SHP77 treated with DMSO at 0.1 percent for 48 hours (cell line): Measurements from ENCODE around the gene TPCN1.

Experiments used
- DNase-seq: peaks from one replicate; lab custom pipeline; 2025; lab: John Stamatoyannopoulos, UW

Gene TPCN1

DNA sequence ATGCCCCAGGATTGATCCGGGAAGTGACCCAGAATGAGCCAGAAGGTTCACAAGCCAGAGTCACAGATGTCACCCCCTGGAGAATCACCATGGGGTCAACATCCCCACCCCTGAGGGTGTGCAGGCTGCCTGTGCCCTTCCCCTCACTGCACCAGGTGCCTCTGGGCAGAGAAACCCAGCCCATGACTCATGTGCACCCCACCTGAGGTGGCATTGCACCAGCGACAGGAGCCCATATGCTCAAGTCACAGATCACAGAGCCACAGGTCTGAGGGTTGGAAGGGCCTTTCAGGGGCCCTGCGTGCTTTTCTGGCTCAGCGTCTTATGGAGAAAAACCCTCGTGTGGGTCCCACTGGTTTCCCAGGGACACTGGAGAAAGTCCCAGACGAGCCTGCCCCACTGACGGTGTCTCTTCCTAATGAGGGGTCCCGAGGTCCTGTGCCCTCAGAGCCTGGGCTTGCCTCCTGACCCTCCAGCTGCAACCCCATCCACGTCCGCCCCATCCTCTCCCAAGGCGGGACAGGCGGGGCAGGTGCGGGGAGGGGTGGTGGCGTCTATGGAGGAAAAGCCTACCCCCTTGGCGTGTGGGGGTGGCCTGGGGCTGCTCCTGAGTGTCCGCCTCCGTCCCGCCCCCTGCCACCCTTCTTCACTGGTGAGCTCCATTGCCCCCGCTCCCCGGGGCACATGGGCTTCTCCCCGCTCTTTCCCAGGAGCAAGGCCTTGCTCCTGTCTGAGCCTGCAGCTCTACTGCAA lies 66.1 kb downstream of the TPCN1 start:
- DNase-seq = no peak

DNA sequence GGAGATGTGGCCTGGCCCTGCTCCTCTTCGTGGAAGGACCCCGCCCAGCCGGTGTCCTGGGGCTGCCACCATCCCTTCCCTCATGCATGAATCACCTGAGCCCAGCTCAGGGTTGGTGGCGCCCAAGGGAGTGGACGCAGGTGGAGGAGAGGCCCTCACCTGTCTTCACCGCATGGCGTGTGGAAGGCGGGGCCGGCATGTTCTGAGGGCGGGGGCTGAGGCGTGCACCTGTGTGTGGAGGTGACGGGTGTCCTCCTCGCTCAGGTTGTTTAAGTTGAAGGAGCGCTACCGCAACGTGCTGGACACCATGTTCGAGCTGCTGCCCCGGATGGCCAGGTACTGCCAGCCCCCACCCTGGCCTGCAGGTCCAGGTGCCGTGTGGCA lies 66.6 kb downstream of the TPCN1 start:
- DNase-seq = no peak

DNA sequence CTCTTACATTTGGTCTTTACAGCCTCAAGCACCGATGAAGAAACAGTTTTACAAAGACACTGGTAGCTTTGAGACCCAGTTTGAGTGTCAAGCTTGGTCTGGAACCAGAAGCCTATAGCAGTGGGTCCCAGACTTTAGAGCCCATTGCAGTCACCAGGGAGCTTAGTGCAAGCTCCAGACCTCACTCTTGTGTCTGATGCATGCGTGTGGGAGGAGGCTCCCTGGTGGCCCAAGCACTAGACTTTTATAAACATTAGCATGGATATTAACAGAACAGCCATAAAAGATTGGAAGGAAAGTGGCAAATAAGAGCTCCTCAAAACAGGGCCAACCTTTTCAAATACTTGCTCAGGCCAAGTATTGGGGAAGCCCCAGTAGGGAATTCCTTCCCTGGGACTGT lies 68.1 kb downstream of the TPCN1 start:
- no peak for DNase-seq

DNA sequence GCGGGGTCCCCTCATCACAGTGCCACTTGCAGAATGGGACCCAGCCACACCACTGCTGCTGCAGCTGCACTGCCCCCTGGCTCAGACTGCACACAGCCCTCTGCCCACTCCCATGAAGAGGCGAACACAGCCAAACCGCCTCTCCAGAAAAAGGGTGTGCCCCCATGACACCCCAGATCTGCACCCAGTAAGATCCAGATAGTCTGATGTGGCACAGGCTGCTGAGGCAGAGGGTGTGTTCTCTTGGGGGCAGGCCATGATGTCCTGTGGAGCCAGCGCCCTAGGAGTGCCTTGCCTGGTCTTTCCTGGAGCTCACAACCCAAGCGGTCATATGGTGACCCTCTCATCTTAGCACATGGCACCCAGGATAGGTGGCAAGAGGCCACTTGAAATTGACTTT lies 69.2 kb downstream of the TPCN1 start:
- DNase-seq = no peak

DNA sequence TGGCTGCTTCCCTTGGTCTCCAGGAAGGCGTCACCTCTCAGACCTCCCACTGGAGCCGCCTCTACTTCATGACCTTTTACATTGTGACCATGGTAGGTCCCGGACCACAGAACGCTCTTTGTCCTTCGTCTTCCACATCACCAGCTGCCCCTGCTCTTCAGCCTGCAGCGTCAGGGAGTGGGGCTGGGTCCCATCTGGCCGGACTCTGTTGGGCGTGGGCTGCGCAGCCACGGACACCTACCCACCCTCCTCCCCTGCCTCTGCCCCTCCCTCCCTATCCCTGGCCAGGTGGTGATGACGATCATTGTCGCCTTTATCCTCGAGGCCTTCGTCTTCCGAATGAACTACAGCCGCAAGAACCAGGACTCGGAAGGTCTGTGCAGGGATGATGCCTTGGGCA lies 70.3 kb downstream of the TPCN1 start:
- DNase-seq = no peak

DNA sequence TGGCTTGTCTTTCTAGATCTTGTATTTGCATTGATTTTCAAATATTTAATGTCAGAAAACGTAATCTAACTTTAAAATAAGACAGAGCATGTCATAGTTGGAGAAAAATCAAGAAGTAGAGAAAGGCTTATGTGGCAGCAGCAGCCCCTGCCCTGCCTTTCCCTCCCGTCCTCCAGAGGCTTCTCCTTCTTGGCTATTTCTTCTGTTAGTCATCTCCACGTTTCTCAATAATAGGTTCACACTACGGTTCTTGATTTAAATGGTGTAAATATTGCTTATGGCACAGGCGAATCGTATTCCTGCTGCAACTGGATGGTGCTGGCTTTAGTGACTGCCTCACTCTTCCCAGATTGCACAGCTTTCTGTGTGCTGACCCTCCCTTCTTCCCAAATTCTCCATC lies 70.8 kb downstream of the TPCN1 start:
- no peak for DNase-seq

DNA sequence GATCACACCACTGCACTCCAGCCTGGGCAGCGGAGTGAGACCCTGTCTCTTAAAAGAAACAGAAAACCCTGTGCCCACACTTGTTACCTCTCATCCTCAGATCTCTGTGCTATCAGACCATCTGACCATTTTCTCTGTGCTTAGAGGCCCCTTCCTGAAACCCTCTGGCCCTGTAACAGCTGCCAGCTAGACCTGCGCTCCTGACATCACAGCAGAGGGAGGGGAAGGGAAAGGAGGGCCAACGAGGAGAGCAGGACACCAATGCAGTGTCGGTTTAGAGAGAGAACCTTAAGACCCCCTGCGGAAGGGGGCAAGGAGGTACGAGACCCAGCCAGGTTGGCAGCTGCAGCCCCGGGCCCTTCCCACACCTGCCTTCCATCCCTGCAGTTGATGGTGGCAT lies 71.3 kb downstream of the TPCN1 start:
- no peak for DNase-seq

DNA sequence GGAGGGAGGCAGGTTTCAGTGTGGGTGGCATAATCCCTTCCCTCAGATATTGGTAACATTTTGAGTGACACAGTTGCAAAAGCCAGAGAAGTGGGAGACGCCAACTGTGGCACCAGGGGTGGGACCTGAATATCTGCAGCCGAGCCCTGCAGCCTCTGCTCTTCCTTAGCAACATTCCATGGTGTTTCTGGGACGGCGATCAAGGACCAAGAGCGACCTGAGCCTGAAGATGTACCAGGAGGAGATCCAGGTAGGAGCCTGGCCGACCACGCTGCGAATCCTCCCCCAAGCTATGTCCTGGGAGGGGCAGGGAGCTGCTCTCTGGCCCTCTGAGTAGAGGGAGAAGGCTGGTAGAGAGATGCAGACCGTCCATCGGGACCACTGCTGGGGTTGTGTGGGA lies 71.8 kb downstream of the TPCN1 start:
- no peak for DNase-seq

DNA sequence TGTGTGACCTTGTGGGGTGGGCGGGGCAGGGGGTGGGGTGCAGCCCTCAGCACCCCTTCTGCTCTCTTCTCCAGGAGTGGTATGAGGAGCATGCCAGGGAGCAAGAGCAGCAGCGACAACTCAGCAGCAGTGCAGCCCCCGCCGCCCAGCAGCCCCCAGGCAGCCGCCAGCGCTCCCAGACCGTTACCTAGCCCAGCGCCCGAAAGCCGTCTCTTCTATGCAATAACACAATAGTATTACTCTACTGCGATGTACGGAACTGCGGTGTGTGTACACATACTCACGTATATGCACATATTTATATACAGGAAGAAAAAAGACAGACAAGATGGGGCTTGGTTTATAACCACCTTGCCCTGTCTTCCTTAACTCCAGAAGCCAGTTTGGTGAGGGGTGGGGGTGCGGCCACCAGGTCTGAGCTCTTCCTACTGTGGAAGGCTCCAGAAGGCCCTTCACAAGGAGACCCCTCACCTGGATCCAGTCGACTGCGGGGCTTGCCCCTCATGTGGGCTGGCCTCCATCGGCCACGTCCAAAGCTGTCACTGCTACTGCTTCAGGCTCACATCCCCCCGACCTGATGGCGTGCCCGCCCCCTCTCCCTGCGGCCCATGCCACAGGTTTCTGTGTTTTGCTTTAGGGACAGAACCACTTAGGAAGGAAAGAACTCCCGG lies 74.8 kb downstream of the TPCN1 start:
- no peak for DNase-seq

DNA sequence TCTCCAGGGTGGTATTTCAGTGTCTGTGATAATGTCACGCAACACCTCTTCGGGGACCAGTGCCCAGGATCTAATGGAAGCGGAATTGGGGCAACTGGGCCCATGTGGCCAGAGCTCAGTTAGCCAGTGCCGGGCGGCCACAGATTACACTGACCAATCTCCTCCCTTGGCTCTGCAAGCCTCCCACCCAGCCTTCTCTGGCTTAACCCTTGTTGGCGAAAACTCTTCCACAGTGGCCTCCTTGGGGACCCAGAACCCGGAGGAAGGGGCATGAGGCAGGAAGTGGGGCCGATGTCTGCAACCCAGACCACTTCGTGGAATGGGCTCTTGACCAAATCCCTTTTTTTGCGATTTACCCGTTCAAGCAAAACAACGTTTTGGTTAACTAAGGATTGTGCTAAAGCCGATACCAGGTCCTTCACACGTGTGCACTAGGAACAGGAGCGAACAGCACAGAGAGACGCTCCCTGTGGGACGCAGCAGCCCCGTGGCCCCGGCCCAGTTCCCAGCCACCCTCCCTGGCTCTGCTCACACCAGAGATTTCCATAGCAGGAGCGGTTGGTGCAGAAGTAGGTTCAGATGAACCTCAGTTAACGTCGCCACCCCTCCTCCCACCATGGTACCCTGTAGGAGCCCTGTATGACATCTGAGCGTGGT lies 75.4 kb downstream of the TPCN1 start:
- DNase-seq = no peak

DNA sequence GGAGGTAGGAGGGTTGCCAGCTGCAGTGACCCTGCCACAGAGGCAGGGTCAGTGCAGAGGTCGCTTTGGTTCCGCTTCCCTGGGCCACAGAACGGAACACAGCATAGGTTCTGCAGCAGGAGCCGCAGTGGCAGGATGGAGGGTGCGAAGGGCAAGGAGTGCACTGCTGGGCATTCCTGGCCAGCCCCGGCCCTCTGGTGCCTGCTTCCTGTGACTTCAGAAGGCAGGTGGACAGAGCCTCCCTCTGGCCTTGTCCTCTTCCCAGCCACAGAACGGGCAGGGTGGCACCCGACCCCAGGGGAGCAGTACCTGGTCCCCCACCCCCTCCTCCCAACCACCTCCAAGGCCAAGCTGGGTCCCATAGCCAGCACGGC lies 75.9 kb downstream of the TPCN1 start:
- DNase-seq = no peak

DNA sequence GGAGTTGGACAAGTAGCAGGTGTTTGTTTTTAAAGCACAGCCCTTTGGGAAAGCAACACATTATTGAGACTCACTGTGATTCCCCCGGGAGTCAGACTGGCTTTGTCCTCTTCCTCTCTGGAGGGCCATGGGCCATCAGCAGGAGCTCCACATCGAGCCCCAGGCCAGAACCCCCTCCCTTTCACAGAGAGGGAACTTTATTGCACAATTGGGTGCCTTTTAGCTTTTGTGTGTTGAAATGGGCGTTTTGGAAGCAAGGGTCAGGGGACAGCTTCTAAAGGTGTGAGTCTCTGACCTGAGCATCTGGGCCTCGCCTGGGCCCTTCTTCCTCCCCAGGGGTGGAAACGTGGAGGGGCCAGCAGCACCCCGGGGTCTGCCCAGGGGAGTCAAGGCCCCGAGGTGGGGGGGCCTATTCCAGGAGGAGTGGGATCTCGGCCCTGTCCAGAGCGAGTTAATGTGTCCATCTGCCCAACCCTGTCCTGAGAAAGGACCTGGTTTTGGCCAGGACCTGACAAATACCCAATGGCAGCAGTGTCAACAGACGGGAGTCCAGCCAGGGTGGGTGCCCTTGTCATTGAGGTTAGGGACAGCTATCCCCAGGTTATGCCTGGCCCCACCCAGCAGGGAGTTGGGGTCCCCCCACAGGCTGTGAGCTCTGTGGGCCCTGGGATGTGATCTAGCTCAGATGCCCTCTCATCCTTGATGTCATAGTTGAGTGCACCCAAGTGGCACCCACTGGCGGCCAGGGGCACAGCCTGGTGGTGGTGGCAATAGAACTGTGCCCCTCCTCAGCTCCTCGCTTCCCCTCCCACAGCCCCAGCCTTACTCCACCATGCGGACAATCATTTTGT lies 76.6 kb downstream of the TPCN1 start:
- no peak for DNase-seq

DNA sequence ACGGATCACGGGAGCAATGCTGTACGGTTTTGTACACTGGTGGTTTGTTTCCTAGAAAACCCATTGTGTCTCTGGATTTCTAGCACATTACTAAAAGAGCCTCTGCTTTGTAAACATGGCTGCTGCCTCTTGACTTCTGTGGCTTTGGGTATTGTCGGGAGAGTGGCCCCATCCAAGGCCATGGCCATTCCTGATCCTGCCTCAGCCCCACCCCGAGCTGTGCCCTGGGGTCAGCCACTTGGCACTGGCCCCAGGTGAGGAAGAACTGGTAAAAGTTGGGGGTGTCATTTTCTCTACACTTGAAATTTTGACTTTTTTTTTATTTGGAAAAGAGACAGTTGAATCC lies 77.2 kb downstream of the TPCN1 start:
- no peak for DNase-seq

DNA sequence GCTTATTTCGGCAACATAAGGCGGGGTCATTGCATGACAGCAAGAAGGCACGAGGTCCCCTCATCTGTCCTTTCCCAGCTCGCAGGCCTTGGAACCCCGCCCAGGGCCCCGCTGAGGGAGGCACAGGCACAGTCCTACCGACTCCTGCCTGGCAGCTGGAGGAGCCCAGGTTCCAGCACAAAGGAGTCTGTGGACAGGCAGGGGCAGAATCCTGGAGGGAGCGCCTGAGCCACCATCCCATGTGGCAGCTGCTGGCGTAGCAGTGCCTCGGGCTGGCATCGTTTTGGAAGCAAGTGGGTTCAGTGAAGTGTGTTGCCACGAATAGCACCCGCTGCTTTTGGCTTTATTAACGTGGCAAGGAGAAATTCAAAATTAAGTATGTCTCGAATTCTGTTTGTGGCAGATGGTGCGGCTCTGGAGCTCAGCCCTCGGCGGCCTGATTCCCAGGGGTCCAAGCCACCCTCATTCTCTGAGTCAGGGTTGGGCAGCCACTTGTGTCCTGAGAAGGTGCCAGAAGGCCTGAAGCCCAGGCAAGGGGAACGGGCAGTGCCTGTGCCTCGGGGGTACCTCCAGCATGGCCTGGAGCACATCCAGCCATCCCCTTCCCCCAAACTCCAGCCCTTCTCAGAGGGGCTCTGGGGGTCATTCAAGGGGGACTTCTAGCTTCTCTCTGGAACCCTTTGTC lies 77.7 kb downstream of the TPCN1 start:
- DNase-seq = no peak

DNA sequence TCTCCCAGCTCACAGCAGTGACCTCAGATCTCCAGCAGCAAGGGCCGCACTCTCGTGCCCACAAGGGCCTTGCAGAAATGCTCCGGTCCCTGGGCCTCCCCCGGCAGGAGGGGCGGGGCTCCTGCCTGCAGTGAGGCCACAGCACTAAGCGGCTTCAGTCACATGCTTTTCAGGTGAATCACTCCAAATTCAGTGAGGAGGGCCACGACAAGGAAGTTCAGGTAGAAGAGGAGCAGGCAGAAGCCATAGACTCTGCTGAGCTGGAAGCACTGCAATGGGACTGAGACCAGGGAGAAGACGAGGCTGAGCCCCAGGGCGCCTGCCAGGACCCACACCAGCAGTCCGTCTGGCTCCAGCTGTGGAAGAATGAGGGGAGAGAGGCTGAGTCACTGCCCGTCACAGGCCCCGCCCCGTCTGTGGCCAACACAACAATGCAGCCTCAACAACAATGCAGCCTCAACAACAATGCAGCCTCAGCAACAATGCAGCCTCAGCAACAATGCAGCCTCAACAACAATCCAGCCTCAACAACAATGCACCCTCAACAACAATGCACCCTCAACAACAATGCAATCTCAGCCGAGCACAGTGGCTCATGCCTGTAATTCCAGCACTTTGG lies 78.5 kb downstream of the TPCN1 start:
- DNase-seq = no peak

DNA sequence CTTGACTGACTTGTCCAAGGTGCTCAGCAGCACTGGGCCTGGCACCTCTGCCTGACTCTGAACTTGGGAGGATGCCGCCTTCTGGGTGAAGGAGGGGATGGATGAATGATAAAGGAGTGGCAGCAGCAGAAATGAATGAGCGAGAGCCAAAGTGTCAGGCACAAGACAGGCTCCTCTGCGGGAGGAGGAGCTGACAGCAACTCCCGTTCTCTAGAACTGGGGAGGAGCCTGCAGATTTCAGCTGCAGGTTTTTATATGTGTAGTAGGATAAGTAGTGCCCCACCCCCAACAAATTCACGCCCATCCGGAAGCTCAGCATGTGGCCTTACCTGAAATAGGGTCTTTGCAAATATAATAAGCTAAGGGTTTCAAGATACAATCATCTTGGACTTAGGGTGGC lies 80.5 kb downstream of the TPCN1 start:
- no peak for DNase-seq

DNA sequence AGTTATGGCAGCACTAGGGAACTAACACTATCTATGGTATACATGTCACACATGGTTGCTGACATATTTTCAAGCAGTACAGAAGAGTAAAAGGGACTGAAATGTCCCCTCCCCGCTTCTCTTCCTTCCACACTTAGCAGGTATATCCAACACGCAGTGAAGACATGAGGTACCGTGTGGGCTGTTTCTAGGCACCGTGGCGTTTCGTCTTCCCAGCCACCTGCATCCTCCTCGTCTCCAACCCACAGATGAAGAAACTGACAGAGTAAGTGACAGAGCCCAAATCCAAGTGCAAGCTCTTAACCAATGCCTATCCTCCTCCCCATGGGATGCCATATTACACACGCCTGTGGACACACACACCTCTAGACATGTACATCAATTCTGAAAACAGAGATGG lies 81.2 kb downstream of the TPCN1 start:
- DNase-seq = no peak

DNA sequence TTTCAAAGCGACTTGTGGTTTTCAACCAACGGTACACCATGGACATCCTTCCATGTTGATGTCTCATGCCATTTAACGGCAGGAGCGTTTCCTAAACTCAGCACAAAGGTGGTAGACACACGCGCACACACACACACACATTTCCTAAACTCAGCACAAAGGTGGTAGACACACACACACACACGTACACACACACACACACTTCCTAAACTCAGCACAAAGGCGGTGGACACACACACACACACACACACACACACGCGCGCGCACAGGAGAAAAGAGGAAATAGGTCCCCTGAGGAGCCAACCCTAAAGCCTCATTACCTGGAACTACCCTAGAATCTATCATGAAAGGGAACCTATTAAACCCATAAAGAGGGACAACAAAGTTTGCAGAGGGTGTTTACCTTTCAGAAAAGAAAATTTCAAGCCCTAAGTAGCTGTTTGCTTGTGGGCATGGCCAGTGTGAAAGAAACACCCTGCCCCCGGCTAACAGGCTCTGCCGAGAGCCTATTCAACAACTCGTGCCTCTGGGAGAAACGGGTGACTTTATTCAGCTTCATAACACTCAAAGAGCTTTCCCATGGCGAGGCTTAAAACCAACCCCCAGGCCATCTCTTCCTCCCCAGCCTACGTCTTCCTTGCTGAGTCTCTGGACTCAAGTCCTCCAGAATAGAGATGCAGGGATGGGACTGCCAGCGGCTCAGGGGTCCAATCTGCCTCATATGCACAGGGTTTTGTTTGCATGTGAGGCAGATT lies 81.8 kb downstream of the TPCN1 start:
- no peak for DNase-seq

DNA sequence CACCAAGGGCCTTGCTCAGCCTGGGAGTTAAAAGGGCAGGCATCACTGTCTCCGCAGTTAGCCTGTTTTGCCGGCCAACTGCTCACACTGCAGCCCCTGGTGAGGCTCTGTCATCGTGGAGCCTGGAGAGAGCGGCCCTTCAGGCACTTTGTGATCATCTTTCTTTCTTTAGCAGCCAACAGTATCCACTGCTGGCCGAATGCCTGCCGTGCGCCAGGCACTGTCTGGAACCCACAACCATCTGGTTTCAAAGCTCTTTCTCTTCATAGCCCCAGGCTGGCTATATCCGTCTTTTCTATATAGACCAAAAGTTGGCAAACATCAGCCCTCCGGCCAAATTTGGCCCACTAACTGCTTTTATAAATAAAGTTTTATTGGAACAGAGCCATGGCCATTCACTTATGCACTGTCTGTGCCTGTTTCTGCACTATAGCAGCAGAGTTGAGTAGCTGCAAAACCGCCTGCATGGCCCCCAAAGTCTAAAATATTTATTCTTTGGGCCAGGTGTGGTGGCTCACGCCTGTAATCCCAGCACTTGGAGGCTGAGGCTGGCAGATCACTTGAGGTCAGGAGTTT lies 84.1 kb downstream of the TPCN1 start:
- DNase-seq = no peak

DNA sequence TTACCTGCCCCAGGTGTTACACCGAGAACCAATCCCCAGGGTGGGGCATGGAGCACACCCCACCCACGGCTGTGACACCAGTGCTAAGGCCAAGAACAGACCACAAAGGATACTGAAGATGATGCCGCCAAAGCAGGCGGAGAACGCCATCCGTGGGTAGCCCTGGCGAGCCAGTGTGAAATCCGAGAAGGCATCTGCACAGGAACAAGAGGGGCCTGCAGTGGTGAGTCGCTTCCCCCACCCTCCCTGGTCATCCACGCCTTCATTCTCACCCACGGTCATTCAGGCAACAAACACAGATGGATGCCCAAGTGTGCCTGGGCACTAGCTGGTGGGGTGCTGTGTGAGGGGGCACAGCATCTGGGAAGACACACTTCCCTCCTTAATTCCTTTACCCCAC lies 85.1 kb downstream of the TPCN1 start:
- DNase-seq = no peak

DNA sequence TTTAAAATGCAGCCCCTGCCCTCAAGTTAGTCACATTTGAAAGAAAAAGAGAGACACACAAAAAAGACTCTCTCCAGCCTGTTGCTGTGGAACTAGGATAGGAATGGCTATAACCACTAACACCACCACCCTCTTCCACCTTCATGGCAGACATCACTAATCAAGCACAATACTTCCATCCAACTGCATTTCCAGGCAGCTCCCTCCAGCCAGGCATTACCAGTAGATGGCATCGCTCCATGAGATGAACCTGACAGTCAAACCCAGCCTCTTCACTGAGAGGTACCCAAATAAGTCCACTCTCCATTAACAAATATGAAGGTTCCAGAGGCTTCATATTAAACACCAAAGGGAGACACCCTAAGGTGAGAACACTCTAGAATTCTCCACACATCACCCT lies 89.2 kb downstream of the TPCN1 start:
- no peak for DNase-seq
